IPS-20b (cell line): ENCODE results near the gene BTRC.
"Not testable (repeated sequence)": the region's sequence is repeated elsewhere in the genome, so short reads cannot be mapped to it uniquely, and the experiment has no call there.

ENCODE experiments used
- H3K27ac ChIP-seq: one replicate; pipeline ENCODE4 v1.5.1; 2013; ENCODE audit warnings: low read length
- H3K27me3 ChIP-seq: 2 replicates; pipeline ENCODE4 v1.6.1; 2013; ENCODE audit warnings: mild to moderate bottlenecking, low read length, inconsistent platforms; ENCODE audit not compliant: insufficient read depth
- H3K36me3 ChIP-seq: 2 replicates; pipeline ENCODE4 v1.6.1; 2013; ENCODE audit warnings: low read depth, mild to moderate bottlenecking, inconsistent platforms, low read length, moderate library complexity; ENCODE audit not compliant: insufficient read depth
- H3K4me1 ChIP-seq: 2 replicates; pipeline ENCODE4 v1.6.1; 2013; ENCODE audit warnings: mild to moderate bottlenecking, control low read depth, inconsistent platforms, low read length, moderate library complexity; ENCODE audit not compliant: insufficient read depth
- H3K4me3 ChIP-seq: 2 replicates; pipeline ENCODE4 v1.5.1; 2013; ENCODE audit warnings: mild to moderate bottlenecking, low read length, inconsistent platforms
- H3K9ac ChIP-seq: 2 replicates; pipeline ENCODE4 v1.6.1; 2013; ENCODE audit warnings: low read depth, mild to moderate bottlenecking, inconsistent platforms, low read length, moderate library complexity
- H3K9me3 ChIP-seq: 2 replicates; pipeline ENCODE4 v1.6.1; 2013; ENCODE audit warnings: mild to moderate bottlenecking, low read depth, low read length, inconsistent platforms; ENCODE audit not compliant: insufficient read depth

The BTRC gene

GRCh38 chr10:101588879-101589278 lies 234.9 kb downstream of the BTRC start:
- Histone ChIP-seq H3K4me1 (0 out of 2 replicates have a peak, but pooled peaks cover 4% of the 10 kb centered on the region), H3K36me3 (peaks cover 12% of the 10 kb centered on the region; the same call in 1 of the 2 replicates), H3K9me3 (no peaks in the 10 kb centered on the region), H3K27me3 (no peaks in the 10 kb centered on the region), H3K4me3 (peak overlapping the region; percentile 78), H3K9ac (peak overlapping the region; percentile 66; the same call in 1 of the 2 replicates), H3K27ac (no peak overlapping the region)

GRCh38 chr10:101593331-101593730 lies 239.4 kb downstream of the BTRC start:
- not testable (repeated sequence) for H3K9ac ChIP-seq, H3K36me3 ChIP-seq, H3K27ac ChIP-seq, H3K4me1 ChIP-seq, H3K4me3 ChIP-seq, H3K27me3 ChIP-seq, H3K9me3 ChIP-seq

GRCh38 chr10:101595591-101596433 lies 241.8 kb downstream of the BTRC start:
- H3K9ac ChIP-seq = no peak overlapping the region
- no peaks in the 10 kb centered on the region for H3K9me3 ChIP-seq
- no peak overlapping the region for H3K27ac ChIP-seq
- H3K4me1 ChIP-seq = no peaks in the 10 kb centered on the region
- H3K27me3 ChIP-seq = no peaks in the 10 kb centered on the region
- H3K36me3 ChIP-seq = no peaks in the 10 kb centered on the region
- no peak overlapping the region for H3K4me3 ChIP-seq

- Histone ChIP-seq H3K36me3 (no peaks in the 10 kb centered on the region), H3K9me3 (no peaks in the 10 kb centered on the region), H3K27ac (no peak overlapping the region), H3K4me1 (peaks cover under 1% of the 10 kb centered on the region; the same call in 1 of the 2 replicates), H3K9ac (no peak overlapping the region), H3K4me3 (no peak overlapping the region), H3K27me3 (no peaks in the 10 kb centered on the region)
Observed at GRCh38 chr10:101597091-101597900, 243.3 kb downstream of the BTRC start.

- Histone ChIP-seq H3K27me3 (no peaks in the 10 kb centered on the region), H3K9ac (no peak overlapping the region), H3K4me1 (peaks cover 3% of the 10 kb centered on the region; the same call in 1 of the 2 replicates), H3K4me3 (no peak overlapping the region), H3K27ac (no peak overlapping the region), H3K36me3 (no peaks in the 10 kb centered on the region), H3K9me3 (no peaks in the 10 kb centered on the region)
Observed at GRCh38 chr10:101601541-101601940, 247.6 kb downstream of the BTRC start.

- Histone ChIP-seq H3K4me3 (no peak overlapping the region), H3K27me3 (no peaks in the 10 kb centered on the region), H3K9ac (no peak overlapping the region), H3K9me3 (no peaks in the 10 kb centered on the region), H3K4me1 (peaks cover 10% of the 10 kb centered on the region; the same call in 1 of the 2 replicates), H3K36me3 (no peaks in the 10 kb centered on the region), H3K27ac (no peak overlapping the region)
Observed at GRCh38 chr10:101602761-101603398, 248.9 kb downstream of the BTRC start.
